Breast epithelium (tissue), 3 donors: ENCODE results near the gene ADAMTS3.

ENCODE experiments used
- POLR2A ChIP-seq: fragments of 450-650 bp; IDR thresholded peaks from one replicate; pipeline ENCODE4 v1.6.1; 2016; ENCODE audit warnings: antibody characterized with exemption, mild to moderate bottlenecking, moderate library complexity
- POLR2AphosphoS5 ChIP-seq, 3 donors: sonication (generic); formaldehyde crosslinking; IDR thresholded peaks; one replicate each; pipeline ENCODE4 v1.6.1; 2017; ENCODE audit warnings: antibody characterized with exemption in 3 of 3
- TF ChIP-seq, protein P1 (sequence below), 3 donors: fragments of 450-650 bp; IDR thresholded peaks; one replicate each; pipeline ENCODE4 v1.5.1; 2016 to 2017; ENCODE audit warnings: antibody characterized with exemption in 3 of 3, mild to moderate bottlenecking in 3 of 3, moderate library complexity in 3 of 3

DNA sequence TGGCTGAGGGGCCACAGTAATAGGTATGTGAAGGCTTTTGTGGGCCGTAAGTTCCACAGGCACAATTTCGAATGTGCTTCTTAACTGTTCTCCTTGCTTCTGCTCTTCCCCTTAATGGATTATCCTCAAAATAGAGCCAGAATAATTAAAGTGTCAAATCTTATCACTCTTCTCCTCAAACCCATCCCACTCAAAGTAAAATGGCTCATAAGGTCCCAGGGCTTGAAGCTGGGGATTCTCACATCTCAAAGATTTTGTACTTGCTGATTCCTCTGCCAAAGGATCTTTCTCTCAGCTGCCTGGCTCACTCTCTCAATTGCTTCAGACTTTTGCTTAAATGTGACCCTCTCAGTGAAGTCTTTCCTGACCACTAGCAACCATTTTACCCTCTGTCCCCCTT is 16.6 kb downstream of the ADAMTS3 start:
- TF ChIP-seq POLR2A = no peak
- TF ChIP-seq POLR2AphosphoS5 (IDR thresholded peaks at IDR 0.05) = no peak
- TF ChIP-seq, protein P1, sequence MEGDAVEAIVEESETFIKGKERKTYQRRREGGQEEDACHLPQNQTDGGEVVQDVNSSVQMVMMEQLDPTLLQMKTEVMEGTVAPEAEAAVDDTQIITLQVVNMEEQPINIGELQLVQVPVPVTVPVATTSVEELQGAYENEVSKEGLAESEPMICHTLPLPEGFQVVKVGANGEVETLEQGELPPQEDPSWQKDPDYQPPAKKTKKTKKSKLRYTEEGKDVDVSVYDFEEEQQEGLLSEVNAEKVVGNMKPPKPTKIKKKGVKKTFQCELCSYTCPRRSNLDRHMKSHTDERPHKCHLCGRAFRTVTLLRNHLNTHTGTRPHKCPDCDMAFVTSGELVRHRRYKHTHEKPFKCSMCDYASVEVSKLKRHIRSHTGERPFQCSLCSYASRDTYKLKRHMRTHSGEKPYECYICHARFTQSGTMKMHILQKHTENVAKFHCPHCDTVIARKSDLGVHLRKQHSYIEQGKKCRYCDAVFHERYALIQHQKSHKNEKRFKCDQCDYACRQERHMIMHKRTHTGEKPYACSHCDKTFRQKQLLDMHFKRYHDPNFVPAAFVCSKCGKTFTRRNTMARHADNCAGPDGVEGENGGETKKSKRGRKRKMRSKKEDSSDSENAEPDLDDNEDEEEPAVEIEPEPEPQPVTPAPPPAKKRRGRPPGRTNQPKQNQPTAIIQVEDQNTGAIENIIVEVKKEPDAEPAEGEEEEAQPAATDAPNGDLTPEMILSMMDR (IDR thresholded peaks at IDR 0.05) = no peak
